Measurements from ENCODE around the gene MED9.
"Not testable (repeated sequence)": the region's sequence is repeated elsewhere in the genome, so short reads cannot be mapped to it uniquely, and the experiment has no call there.

The MED9 gene

DNA sequence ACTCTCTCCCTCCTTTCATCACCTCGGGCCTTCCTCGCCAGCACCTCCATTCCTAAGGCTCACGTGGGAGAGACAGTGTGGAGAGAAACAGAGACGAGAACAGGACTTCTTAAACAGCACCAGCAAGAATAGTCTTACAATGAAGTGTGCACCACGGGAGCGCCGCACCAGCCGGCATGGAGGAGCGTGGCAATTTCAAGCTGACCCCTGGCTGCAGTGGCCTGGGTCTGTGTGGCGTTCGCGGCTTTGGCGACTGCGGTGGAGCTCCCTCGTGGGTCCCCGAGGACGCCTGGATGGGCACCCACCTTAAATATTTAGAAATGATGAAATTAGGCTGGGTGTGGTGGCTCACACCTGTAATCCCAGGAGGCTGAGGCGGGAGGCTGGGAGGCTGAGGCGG lies 20.5 kb upstream of the MED9 start:
- no peak for DNase-seq

GRCh38 chr17:17457680-17458079 lies 19.1 kb upstream of the MED9 start:
- DNase-seq = no peak

DNA sequence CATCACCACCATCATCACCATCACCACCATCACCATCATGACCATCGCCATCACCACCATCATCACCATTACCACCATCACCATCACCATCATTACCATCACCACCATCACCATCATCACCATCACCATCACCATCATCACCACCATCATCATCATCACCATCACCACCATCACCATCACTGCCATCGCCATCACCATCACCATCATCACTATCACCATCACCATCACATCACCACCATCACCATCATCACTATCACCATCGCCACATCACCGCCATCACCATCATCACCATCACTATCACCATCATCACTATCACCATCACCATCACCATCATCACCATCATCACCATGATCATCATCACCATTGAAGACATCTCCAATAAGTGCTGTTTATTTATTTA lies 16.8 kb upstream of the MED9 start:
- no peak for DNase-seq

DNA sequence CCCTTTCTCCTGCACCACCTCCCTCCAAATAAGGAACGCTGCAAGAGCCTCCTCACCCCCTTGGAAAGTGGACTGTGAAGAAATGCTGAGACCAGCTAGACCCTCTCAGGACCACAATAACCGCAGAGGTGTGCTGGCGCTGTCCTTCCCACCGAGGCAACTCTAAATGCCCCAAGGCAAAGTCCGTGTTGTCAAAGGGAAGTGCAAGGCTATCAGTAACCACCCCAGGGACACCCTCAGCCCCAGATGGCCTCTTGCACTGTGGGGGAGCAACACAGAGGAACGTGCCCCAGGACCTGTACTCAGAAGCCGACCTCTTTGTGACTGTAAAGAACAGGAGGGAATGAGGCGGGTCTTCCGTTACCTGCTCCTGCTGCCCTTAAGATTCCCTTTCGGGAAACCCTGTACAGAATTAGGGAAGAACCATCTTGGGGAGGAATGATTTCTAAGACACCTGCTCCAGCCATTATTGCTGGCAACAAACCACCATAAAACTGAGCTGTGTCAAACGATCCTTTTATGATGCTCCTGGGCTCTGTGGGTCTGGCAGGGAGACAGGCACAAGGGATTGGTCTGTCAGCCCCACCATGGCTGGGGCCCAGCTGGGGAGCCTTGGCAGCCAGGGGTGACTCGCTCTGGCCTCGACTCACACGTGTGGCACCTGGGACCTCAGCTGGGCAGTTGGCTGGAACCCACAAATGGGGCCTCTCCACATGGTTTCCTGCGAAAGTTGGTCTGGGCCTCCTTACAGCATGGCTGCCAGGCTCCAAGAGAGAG lies 14.6 kb upstream of the MED9 start:
- no peak for DNase-seq

DNA sequence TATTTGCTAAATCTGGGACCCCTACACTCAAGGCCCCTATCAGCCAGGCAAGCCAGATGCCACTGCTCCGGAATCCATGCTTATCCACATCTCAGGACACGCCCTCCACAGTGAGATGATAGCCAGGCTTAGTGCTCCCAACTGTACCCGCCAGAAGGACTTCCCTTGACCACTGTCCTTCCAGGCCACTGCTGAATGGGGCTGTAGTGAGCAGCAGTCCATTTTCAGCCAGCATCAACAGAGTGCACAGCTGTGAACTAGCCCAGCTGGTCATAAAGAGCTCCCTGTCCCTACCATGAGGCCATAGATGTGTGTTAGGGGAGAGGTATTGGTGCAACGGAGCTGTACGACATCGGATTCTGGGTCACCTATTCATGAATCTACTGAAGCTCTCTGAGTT lies 13.0 kb upstream of the MED9 start:
- no peak for DNase-seq

- DNase-seq = not testable (repeated sequence)
Measured at GRCh38 chr17:17465878-17466277, 10.9 kb upstream of the MED9 start.

GRCh38 chr17:17466511-17466910 lies 10.3 kb upstream of the MED9 start:
- DNase-seq = no peak

DNA sequence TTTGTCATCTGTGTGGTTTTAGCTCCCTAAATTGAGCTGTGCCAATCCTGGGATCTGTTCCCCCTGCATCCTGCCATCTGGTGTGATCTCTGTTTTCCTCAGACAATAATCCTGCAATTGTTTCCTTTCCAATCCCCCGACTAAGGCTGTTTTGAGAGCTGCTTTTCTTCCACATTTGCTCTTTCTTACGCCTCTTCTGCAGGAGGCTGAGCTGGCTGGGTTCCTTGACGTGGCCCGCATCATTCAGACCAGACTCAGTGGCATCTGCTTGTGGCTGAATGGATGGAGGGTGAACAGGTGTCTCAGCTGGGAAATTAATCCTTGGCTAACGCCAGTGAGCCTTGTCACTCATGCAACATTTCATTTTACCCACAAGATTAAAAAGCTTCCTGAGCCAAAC lies 9.8 kb upstream of the MED9 start:
- DNase-seq = no peak

GRCh38 chr17:17467720-17468119 lies 9.1 kb upstream of the MED9 start:
- DNase-seq = no peak

DNA sequence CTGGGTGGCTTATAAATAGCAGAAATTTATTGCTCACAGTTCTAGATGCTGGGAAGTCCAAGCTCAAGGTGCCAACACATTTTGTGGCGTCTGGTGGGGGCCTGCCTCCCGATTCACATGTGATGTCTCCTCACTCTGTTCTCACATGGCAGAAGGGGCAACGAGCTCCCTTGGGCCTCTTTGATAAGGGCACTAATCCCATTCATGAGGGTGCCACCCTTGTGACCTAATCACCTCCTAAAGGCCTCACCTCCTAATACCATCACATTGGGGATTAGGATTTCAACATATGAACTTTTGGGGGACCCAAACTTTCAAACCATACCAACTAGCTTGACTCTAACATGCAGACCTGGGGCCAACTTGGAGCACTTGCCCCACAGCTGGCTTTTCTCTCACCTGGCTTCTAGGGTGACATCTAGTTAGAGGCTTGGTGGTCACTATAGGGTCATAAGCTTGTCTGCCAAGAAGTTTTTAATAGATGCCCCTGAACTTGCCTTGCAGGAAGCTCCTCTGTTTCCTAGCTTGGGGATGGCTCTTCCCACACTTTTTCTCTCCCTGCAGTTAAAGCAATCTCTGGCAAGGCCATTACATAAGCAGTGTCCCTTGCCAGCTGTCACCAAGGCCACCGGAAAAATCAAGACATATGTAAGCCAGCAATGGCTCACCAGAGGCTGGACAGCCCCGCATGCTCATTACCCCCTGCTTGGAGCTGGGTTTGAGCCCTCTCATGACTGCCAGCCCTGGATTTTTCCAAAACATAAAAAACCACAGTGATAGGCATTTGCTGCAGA lies 8.4 kb upstream of the MED9 start:
- no peak for DNase-seq

DNA sequence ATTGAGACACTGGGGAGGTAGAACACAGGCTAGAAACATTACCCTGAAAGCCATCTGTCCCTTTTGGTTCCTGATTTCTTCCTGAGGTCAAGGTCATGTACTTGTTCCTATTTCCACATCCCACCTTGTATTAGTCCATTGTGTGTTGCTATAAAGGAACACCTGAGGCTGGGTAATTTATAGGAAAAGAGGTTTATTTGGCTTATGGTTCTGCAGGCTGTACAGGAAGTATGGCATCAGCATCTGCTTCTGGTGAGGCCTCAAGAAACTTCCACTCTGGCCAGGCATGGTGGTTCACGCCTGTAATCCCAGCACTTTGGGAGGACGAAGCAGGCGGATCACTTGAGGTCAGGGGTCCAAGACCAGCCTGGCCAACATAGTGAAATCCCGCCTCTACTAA lies 7.4 kb upstream of the MED9 start:
- DNase-seq = no peak

- no peak for DNase-seq
Measured at GRCh38 chr17:17469996-17470395, 6.8 kb upstream of the MED9 start.

GRCh38 chr17:17472333-17472920 lies 4.4 kb upstream of the MED9 start:
- no peak for DNase-seq

DNA sequence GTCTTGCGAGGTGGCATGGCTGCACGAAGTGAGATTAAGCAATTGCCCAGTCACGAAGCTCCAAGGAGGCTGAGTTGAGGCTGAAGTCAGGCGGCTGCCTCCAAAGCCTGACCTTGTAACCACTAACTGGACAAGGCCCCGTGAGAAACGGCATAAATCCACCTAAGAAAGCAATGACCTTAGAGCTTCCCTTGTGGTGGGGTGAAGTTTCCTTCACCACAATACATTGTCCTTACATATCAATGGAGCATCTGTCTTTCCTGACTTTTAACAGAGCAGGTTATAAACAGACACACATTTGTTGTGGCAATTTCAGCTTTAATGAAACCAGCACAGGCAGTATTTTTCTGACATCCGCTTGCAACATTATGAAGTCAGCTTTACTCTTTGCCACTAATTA lies 2.5 kb upstream of the MED9 start:
- no peak for DNase-seq

DNA sequence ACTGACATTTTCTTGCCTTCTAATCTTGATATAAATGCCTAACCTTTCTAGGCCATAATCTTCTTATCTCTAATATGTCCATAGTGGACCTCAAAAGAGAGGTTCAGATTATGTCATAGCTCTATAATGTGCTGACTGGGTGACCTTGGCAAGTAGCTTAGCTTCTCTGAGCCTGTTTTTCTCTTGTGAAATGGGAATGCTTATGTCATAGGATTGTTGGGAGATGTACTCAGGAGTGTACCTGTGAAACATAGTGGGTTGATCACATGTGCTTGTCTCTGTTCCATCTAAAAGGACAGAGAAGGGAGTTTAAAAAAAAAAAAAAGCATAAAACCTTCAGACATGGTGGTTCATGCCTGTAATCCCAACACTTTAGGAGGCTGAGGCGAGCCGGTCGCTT lies 2.4 kb downstream of the MED9 start:
- DNase-seq = no peak

GRCh38 chr17:17480593-17481148 lies 3.9 kb downstream of the MED9 start:
- DNase-seq = no peak

- no peak for DNase-seq
Measured at GRCh38 chr17:17481860-17482259, 5.1 kb downstream of the MED9 start.

DNA sequence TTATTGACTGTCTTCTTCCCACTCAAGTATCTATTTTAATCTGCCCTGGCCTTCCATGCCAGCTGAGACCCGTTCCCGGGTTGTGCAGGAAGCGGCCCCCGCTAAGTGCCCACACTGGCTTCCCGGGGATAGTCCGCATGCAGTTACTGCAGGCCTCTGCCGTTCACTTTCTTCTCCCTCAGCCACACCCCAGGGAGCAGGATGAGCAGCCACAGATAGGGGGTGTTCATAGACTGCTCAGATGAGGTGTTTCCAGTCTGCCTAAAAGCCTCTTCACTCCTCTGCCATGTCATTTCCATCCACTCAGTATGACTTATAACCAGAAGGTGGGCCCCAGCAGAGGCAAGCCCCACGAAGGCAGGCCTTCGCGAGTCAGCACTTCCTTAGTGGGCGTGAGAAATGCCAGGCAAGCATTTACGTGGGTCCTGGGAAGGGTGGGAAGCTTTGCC lies 7.7 kb downstream of the MED9 start:
- no peak for DNase-seq

DNA sequence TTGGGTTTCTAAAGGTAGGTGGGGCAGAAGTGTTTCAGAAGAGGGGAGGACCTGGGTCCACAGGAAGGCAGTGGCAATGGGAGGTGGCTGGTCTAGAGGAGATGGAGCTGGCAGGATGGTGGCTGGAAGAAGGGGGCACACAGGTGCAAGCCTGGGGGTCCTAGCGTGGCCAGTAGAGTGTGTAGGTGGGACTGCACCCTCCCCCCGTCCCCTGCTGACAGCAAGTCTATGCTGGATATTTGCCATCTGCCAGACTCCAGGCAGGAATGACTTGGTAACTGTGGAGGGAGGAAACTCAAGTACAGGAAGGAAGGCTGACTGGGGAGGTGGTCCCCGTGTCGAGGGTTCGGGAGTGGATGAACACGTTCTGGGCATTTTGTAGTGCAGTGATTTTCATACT lies 8.6 kb downstream of the MED9 start:
- DNase-seq = no peak

DNA sequence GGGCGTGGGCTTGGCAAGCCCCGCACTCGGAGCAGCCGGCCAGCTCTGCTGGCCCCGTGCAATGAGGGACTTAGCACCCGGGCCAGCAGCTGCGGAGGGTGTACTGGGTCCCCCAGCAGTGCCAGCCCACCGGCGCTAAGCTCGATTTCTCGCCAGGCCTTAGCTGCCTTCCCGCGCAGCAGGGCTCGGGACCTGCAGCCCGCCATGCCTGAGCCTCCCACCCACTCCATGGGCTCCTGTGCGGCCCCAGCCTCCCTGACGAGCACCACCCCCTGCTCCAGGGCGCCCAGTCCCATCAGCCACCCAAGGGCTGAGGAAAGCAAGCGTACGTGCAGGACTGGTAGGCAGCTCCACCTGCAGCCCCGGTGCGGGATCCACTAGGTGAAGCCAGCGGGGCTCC lies 9.6 kb downstream of the MED9 start:
- DNase-seq = not testable (repeated sequence)

- DNase-seq = no peak
Measured at GRCh38 chr17:17487998-17488397, 11.2 kb downstream of the MED9 start.

DNA sequence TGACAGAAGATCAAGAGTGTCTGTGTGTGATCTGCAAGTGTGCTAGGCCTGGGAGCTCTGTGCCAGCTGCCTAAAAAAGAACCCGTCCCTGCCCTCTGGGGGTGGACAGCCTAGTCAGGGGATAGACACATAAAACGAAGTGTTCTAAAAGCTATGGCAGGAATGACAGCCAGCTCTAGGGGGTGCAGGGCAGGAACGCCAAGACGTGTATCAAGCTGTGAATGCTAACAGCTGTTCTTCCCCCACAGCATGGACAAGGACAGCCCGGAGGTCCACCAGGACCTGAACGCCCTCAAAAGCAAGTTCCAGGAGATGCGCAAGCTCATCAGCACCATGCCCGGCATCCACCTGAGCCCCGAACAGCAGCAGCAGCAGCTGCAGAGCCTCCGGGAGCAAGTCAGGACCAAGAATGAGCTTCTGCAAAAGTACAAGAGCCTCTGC lies 14.3 kb downstream of the MED9 start:
- no peak for DNase-seq

GRCh38 chr17:17491546-17491988 lies 14.8 kb downstream of the MED9 start:
- peak; percentile 67 to 82 for DNase-seq

DNA sequence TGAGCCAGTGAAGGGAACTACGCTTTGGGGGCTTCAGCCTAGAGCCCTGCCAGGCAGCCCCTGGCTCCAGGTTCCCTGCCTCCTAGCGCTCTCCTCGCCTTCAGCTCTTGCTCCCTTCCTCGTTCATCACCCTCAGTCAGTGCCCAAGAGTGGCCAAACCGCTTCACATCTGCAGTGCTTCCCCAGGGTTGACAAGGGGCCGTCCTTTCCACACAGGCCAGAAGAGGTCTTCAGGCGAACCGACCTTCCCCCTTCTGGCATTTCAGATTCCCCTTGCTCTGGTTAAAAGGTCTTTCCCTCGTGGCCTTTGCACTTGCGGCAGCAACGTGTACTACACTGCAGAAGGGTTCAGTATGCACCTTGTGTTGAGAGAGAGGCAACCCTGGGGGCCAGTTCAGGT lies 15.3 kb downstream of the MED9 start:
- no peak for DNase-seq
